IMR-90 (cell line): ENCODE results near the gene PRR5L. TPM values are rescaled to one million over a fixed set of nuclear protein-coding genes. Genes with fewer than 3 reads are reported as not detected.

ENCODE experiments used
- ATAC-seq: fragments of 200-7000 bp; cut with Tn5 transposase; 2 replicates; pipeline ENCODE4 v1.9.1; 2020; ENCODE audit warnings: low read depth, mild to moderate bottlenecking, moderate library complexity
- BruUV-seq: library from RNA; stranded (reverse); fragments of 400-500 nt; replicated peaks from 2 replicates; lab custom pipeline; 2021; lab: Mats Ljungman, UMichigan
- CTCF ChIA-PET: fragments of 300-600 bp; formaldehyde crosslinking; extraction: SDS; loops from one replicate; lab custom pipeline; 2021; ENCODE audit warnings: antibody characterized with exemption; lab: Yijun Ruan, JAX
- POLR2A ChIA-PET: fragments of 300-600 bp; sonication (Branson Sonifier 250); formaldehyde crosslinking; loops from one replicate; lab custom pipeline; 2022; ENCODE audit warnings: antibody characterized with exemption; ENCODE audit not compliant: unreplicated experiment; lab: Charles Lee
- DNase-seq: peaks from one replicate; pipeline ENCODE4 v3.0.0; 2013
- H2AFZ ChIP-seq: replicated peaks from 2 replicates; pipeline ENCODE3; 2013; ENCODE audit warnings: low read length, mild to moderate bottlenecking; ENCODE audit not compliant: poor library complexity
- H2AK5ac ChIP-seq: 2 replicates; pipeline ENCODE4 v1.6.1; 2013; ENCODE audit warnings: low read depth, low read length, inconsistent platforms
- H2AK9ac ChIP-seq: replicated peaks from 2 replicates; pipeline ENCODE3; 2013; ENCODE audit warnings: mild to moderate bottlenecking, low read depth, low read length, moderate library complexity; ENCODE audit not compliant: poor library complexity
- H2BK120ac ChIP-seq: 2 replicates; pipeline ENCODE4 v1.6.1; 2013; ENCODE audit warnings: low read depth, low read length, inconsistent platforms
- H2BK15ac ChIP-seq: 3 replicates; pipeline ENCODE4 v1.6.1; 2013; ENCODE audit warnings: low read depth, low read length, inconsistent platforms
- H2BK20ac ChIP-seq: 2 replicates; pipeline ENCODE4 v1.6.1; 2013; ENCODE audit warnings: low read depth, mild to moderate bottlenecking, inconsistent platforms, low read length, moderate library complexity
- H2BK5ac ChIP-seq: 2 replicates; pipeline ENCODE4 v1.6.1; 2013; ENCODE audit warnings: mild to moderate bottlenecking, low read depth, low read length, inconsistent platforms; ENCODE audit not compliant: poor library complexity, severe bottlenecking
- H3K14ac ChIP-seq: replicated peaks from 2 replicates; pipeline ENCODE4 v1.6.1; 2013; ENCODE audit warnings: low read depth, low read length, inconsistent platforms
- H3K18ac ChIP-seq: 2 replicates; pipeline ENCODE4 v1.6.1; 2013; ENCODE audit warnings: low read depth, low read length, control low read depth
- H3K23ac ChIP-seq: 2 replicates; pipeline ENCODE4 v1.6.1; 2013; ENCODE audit warnings: low read depth, low read length, inconsistent platforms
- H3K27ac ChIP-seq: 2 replicates; pipeline ENCODE4 v1.5.1; 2013; ENCODE audit warnings: mild to moderate bottlenecking, control low read depth, low read length; ENCODE audit not compliant: insufficient read depth
- H3K27me3 ChIP-seq: 2 replicates; pipeline ENCODE4 v1.6.1; 2013; ENCODE audit warnings: low read length; ENCODE audit not compliant: control insufficient read depth, insufficient read depth
- H3K36me3 ChIP-seq: 2 replicates; pipeline ENCODE4 v1.6.1; 2013; ENCODE audit warnings: low read length, mixed read lengths; ENCODE audit not compliant: control insufficient read depth, insufficient read depth
- H3K4ac ChIP-seq: 2 replicates; pipeline ENCODE4 v1.6.1; 2013; ENCODE audit warnings: low read depth, low read length, inconsistent platforms
- H3K4me1 ChIP-seq: 2 replicates; pipeline ENCODE4 v1.6.1; 2013; ENCODE audit warnings: low read length, mixed read lengths; ENCODE audit not compliant: control insufficient read depth, insufficient read depth
- H3K4me2 ChIP-seq: 2 replicates; pipeline ENCODE4 v1.6.1; 2013; ENCODE audit warnings: low read depth, mild to moderate bottlenecking, control low read depth, low read length, moderate library complexity
- H3K4me3 ChIP-seq: 2 replicates; pipeline ENCODE4 v1.5.1; 2013; ENCODE audit warnings: low read depth, mild to moderate bottlenecking, control low read depth, low read length, moderate library complexity; ENCODE audit not compliant: insufficient read depth
- H3K56ac ChIP-seq: 2 replicates; pipeline ENCODE4 v1.6.1; 2013; ENCODE audit warnings: low read length, inconsistent platforms; ENCODE audit not compliant: insufficient read depth; ENCODE audit errors: extremely low read depth
- H3K79me1 ChIP-seq, 2 experiments: 2 replicates each; pipeline ENCODE4 v1.6.1; 2013; ENCODE audit warnings: low read length in 2 of 2, inconsistent platforms in 1 of 2, low read depth in 1 of 2
- H3K9ac ChIP-seq: 2 replicates; pipeline ENCODE4 v1.6.1; 2013; ENCODE audit warnings: low read depth, low read length, control low read depth
- H3K9me1 ChIP-seq: 2 replicates; pipeline ENCODE4 v1.6.1; 2013; ENCODE audit warnings: low read length, inconsistent platforms; ENCODE audit not compliant: insufficient read depth
- H3K9me3 ChIP-seq: 2 replicates; pipeline ENCODE4 v1.6.1; 2013; ENCODE audit warnings: low read length; ENCODE audit not compliant: control insufficient read depth, insufficient read depth
- H4K20me1 ChIP-seq: 2 replicates; pipeline ENCODE4 v1.6.1; 2013; ENCODE audit warnings: low read length, inconsistent platforms; ENCODE audit not compliant: insufficient read depth
- H4K5ac ChIP-seq: 2 replicates; pipeline ENCODE4 v1.6.1; 2013; ENCODE audit warnings: mild to moderate bottlenecking, low read depth, low read length, control low read depth
- H4K8ac ChIP-seq, 2 experiments: 2 replicates each; pipeline ENCODE4 v1.6.1; 2013; ENCODE audit warnings: low read depth in 2 of 2, low read length in 2 of 2, control low read depth in 1 of 2, inconsistent platforms in 1 of 2
- H4K91ac ChIP-seq: 2 replicates; pipeline ENCODE4 v1.6.1; 2013; ENCODE audit warnings: low read depth, low read length, inconsistent platforms; ENCODE audit not compliant: insufficient read depth
- CTCF ChIP-seq: conservative IDR thresholded peaks from 2 replicates; pipeline ENCODE4 v1.5.1; 2012; ENCODE audit warnings: mild to moderate bottlenecking, low read depth, low read length, improper control_type of control experiment
- MAFK ChIP-seq: IDR thresholded peaks from 2 replicates; pipeline ENCODE4 v1.6.1; 2012; ENCODE audit warnings: low read depth, low read length, improper control_type of control experiment
- MAZ ChIP-seq: IDR thresholded peaks from 2 replicates; pipeline ENCODE4 v1.6.1; 2012; ENCODE audit warnings: low read depth, mild to moderate bottlenecking, low read length, improper control_type of control experiment, moderate library complexity, borderline replicate concordance
- NFE2L2 ChIP-seq: fragments of 150-350 bp; IDR thresholded peaks from 2 replicates; pipeline ENCODE4 v1.6.1; 2016; ENCODE audit warnings: low read depth, mild to moderate bottlenecking, low read length
- POLR2A ChIP-seq: IDR thresholded peaks from 2 replicates; pipeline ENCODE4 v1.6.1; 2012; ENCODE audit warnings: mild to moderate bottlenecking, low read depth, low read length
- RFX5 ChIP-seq: IDR thresholded peaks from 2 replicates; pipeline ENCODE4 v1.8.0; 2012; ENCODE audit warnings: low read depth, mild to moderate bottlenecking, low read length, moderate library complexity
- WGBS, 2 experiments: methylation state at CpG; one replicate each; pipeline versions ENCODE4 v1.1.5 to v1.1.7; 2013; ENCODE audit warnings: missing lambda C conversion rate in 2 of 2; ENCODE audit not compliant: insufficient read length in 1 of 2; ENCODE audit errors: extremely low coverage in 2 of 2; 5-methylcytosine and 5-hydroxymethylcytosine counted together
- dilution Hi-C: fragments of 300-500 bp; cut with HindIII; formaldehyde crosslinking; loops from one replicate; pipeline ENCODE4 v1.14.3; 2018; ENCODE audit warnings: low sequenced_read_pairs; ENCODE audit not compliant: unreplicated experiment
- in situ Hi-C: fragments of 300-500 bp; cut with MboI; formaldehyde crosslinking; loops from 3 replicates; pipeline ENCODE4 v1.14.3; 2019; ENCODE audit warnings: low sequenced_read_pairs, inconsistent platforms, mixed read lengths
- intact Hi-C: fragments of 100-400 bp; cut with micrococcal nuclease; formaldehyde crosslinking; loops from 2 replicates; pipeline ENCODE4 v1.10.0; 2022
- polyA plus RNA-seq, 3 experiments: library from polyadenylated mRNA; depleted of rRNA; stranded (reverse); fragments of >200 nt; gene quantifications; 2 replicates each; pipeline ENCODE4 v1.2.3, GENCODE V29; 2012; ENCODE audit warnings: low replicate concordance in 1 of 3
- total RNA-seq: library from RNA; depleted of rRNA; stranded (reverse); fragments of >200 nt; gene quantifications from 2 replicates; pipeline ENCODE4 v1.2.3, GENCODE V29; 2012

The PRR5L gene
- total and polyA plus RNA-seq, 2 of the 4 experiments (the other 2 are of a cell fraction), result 2.9 to 3.6 TPM

- Histone ChIP-seq H4K91ac (peak overlapping the region; percentile 50), H3K23ac (no peak overlapping the region), H2BK5ac (no peak overlapping the region), H3K9me3 (no peaks in the 10 kb centered on the region), H4K5ac (peak overlapping the region; percentile 28; the same call in 1 of the 2 replicates), H3K27ac (no peak overlapping the region), H3K4me1 (peaks cover 23% of the 10 kb centered on the region), H3K14ac (peak overlapping the region; percentile 79), H3K4me2 (peak overlapping the region; percentile 92), H3K27me3 (no peaks in the 10 kb centered on the region), H4K8ac (peak overlapping the region; percentile 30 to 77; a peak in 2 of 4 replicates), H3K56ac (no peak overlapping the region), H4K20me1 (no peaks in the 10 kb centered on the region), H3K4me3 (no peak overlapping the region), H3K36me3 (no peaks in the 10 kb centered on the region), H3K9ac (no peak overlapping the region), H2AK9ac (peak overlapping the region; percentile 12), H3K18ac (peak overlapping the region; percentile 22; the same call in 1 of the 2 replicates), H2AK5ac (0 out of 2 replicates have a peak overlapping the region, but pooled peaks have one; percentile 8), H2BK20ac (peak overlapping the region; percentile 39), H2BK15ac (no peak overlapping the region; the same call in 1 of the 3 replicates), H3K79me1 (peaks cover 0 to 9% of the 10 kb centered on the region in 2 experiments; a peak in 1 of 4 replicates), H3K4ac (peak overlapping the region; percentile 28), H3K9me1 (peaks cover 23% of the 10 kb centered on the region), H2AFZ (peak overlapping the region; percentile 80), H2BK120ac (peak overlapping the region; percentile 75)
- no peak; the same call in 1 of the 2 replicates for ATAC-seq
- ChIA-PET CTCF (no interaction called here), POLR2A (no interaction called here)
- BruUV-seq, result no TSS peak
- no peak for DNase-seq
- dilution Hi-C loops, result no loop called here
- TF ChIP-seq MAZ (no peak), MAFK (no peak), NFE2L2 (no peak), RFX5 (no peak), CTCF (no peak), POLR2A (no peak)
- intact Hi-C loops, result no loop called here
- in situ Hi-C loops, result loop anchor here (25.0 kb wide), 1 partner anchor 837 kb away; the partner anchor contains the start of gene FJX1
- WGBS, 2 experiments, result 49% methylated on average over 3 of the region's 5 CpGs; no CpG with 5 or more reads in 1 of the 2 experiments
Observed at GRCh38 chr11:36449561-36450096, 153.5 kb downstream of the PRR5L start.
